GM19238 (cell line): Measurements from ENCODE around the gene DHRSX.
"Not testable (repeated sequence)": the region's sequence is repeated elsewhere in the genome, so short reads cannot be mapped to it uniquely, and the experiment has no call there.

Source experiments
- DNase-seq: peaks from one replicate; pipeline ENCODE4 v3.0.0; 2011; ENCODE audit warnings: low spot score; ENCODE audit not compliant: insufficient read length

Gene DHRSX

GRCh38 chrX:2500803-2501558 lies at the start of gene DHRSX, which contains the start of gene ZBED1:
Gene DHRSX, minus strand, starts transcription at chrX:2500976. Its CDS starts 51 bp downstream, at chrX:2500925.
Gene ZBED1, minus strand, starts transcription at chrX:2500976. Its CDS starts 10,257 bp downstream, at chrX:2490719.
- peak; percentile 78 for DNase-seq

- no peak for DNase-seq
Measured at GRCh38 chrX:2549876-2550275, 49.1 kb upstream of the DHRSX start.

GRCh38 chrX:2548711-2549423 lies 48.1 kb upstream of the DHRSX start:
- DNase-seq = no peak

GRCh38 chrX:2547736-2548135 lies 47.0 kb upstream of the DHRSX start:
- no peak for DNase-seq

GRCh38 chrX:2546496-2546895 lies 45.7 kb upstream of the DHRSX start:
- DNase-seq = no peak

- DNase-seq = no peak
Measured at GRCh38 chrX:2545144-2545543, 44.4 kb upstream of the DHRSX start.

GRCh38 chrX:2542826-2543521 lies 42.2 kb upstream of the DHRSX start:
- DNase-seq = no peak

- DNase-seq = no peak
Measured at GRCh38 chrX:2541603-2542002, 40.8 kb upstream of the DHRSX start.

- no peak for DNase-seq
Measured at GRCh38 chrX:2540426-2540947, 39.7 kb upstream of the DHRSX start.

GRCh38 chrX:2539586-2539985 lies 38.8 kb upstream of the DHRSX start:
- no peak for DNase-seq

- no peak for DNase-seq
Measured at GRCh38 chrX:2538031-2538757, 37.4 kb upstream of the DHRSX start.

- DNase-seq = no peak
Measured at GRCh38 chrX:2536974-2537373, 36.2 kb upstream of the DHRSX start.

- no peak for DNase-seq
Measured at GRCh38 chrX:2536141-2536540, 35.4 kb upstream of the DHRSX start.

- DNase-seq = not testable (repeated sequence)
Measured at GRCh38 chrX:2534261-2535021, 33.7 kb upstream of the DHRSX start.

GRCh38 chrX:2533424-2533823 lies 32.6 kb upstream of the DHRSX start:
- no peak for DNase-seq

GRCh38 chrX:2526390-2526789 lies 25.6 kb upstream of the DHRSX start:
- no peak for DNase-seq

GRCh38 chrX:2523911-2524310 lies 23.1 kb upstream of the DHRSX start:
- DNase-seq = no peak

GRCh38 chrX:2521927-2522386 lies 21.2 kb upstream of the DHRSX start:
- DNase-seq = no peak

GRCh38 chrX:2521092-2521926 lies 20.5 kb upstream of the DHRSX start:
- DNase-seq = peak; percentile 40
